HepG2 (cell line): ENCODE measurements around the gene IL2RG. TPM values are rescaled to one million over a fixed set of nuclear protein-coding genes. Genes with fewer than 3 reads are reported as not detected.

Experiments used
- ATAC-seq: fragments of 200-7000 bp; cut with Tn5 transposase; 3 replicates; pipeline ENCODE4 v1.9.1; 2020; ENCODE audit warnings: mild to moderate bottlenecking, moderate library complexity
- BruUV-seq: library from RNA; stranded (reverse); fragments of 400-500 nt; replicated peaks from 2 replicates; lab custom pipeline; 2021; lab: Mats Ljungman, UMichigan
- CTCF ChIA-PET: fragments of 300-600 bp; formaldehyde crosslinking; extraction: SDS; loops from one replicate; lab custom pipeline; 2021; ENCODE audit warnings: low total read pairs, inconsistent platforms, low intra/inter-chr PET ratio; lab: Yijun Ruan, JAX
- POLR2A ChIA-PET: fragments of 350-600 bp; sonication (Branson Sonifier 250); formaldehyde crosslinking; loops from one replicate; lab custom pipeline; 2020; ENCODE audit warnings: antibody characterized with exemption, inconsistent platforms; lab: Yijun Ruan, JAX
- DNase-seq: peaks from one replicate; pipeline ENCODE4 v3.0.0-alpha.2; 2015; ENCODE audit warnings: low spot score
- FAIRE-seq: peaks from 3 replicates; lab custom pipeline; 2011; peaks lifted over from hg19 to GRCh38; lab: Jason Lieb, UNC
- H2AFZ ChIP-seq: one replicate; pipeline ENCODE4 v1.6.1; 2011; ENCODE audit warnings: low read length, inconsistent platforms
- H3K27ac ChIP-seq: fragments of 300-600 bp; 3 replicates; pipeline ENCODE4 v1.8.0; 2011; ENCODE audit warnings: mixed run types, mild to moderate bottlenecking, mixed read lengths, low read length, inconsistent platforms; ENCODE audit not compliant: insufficient read depth; ENCODE audit errors: extremely low read length
- H3K27me3 ChIP-seq, 2 experiments: fragments of 200-600 bp in 1 of 2; 2 replicates in 1 of 2; 3 replicates in 1 of 2; pipeline versions ENCODE4 v1.6.0 to v1.8.0; 2011; ENCODE audit warnings: low read length in 2 of 2, mild to moderate bottlenecking in 2 of 2, moderate library complexity in 2 of 2, inconsistent platforms in 1 of 2; ENCODE audit not compliant: insufficient read depth in 2 of 2, control insufficient read depth in 1 of 2
- H3K36me3 ChIP-seq, 2 experiments: fragments of 200-600 bp in 1 of 2; replicated peaks in 1 of 2; 2 replicates in 1 of 2; 3 replicates in 1 of 2; pipeline versions ENCODE4 v1.5.1 to v1.8.0; 2011; ENCODE audit warnings: low read length in 2 of 2, inconsistent platforms in 1 of 2; ENCODE audit not compliant: insufficient read depth in 2 of 2, control insufficient read depth in 1 of 2
- H3K4me1 ChIP-seq: 2 replicates; pipeline ENCODE4 v1.5.1; 2012; ENCODE audit warnings: low read length, inconsistent platforms; ENCODE audit not compliant: insufficient read depth
- H3K4me2 ChIP-seq: 2 replicates; pipeline ENCODE4 v1.6.0; 2011; ENCODE audit warnings: low read depth, low read length, inconsistent platforms
- H3K4me3 ChIP-seq, 3 experiments: fragments of 200-600 bp in 1 of 3; sonication (generic), shearing (Covaris generic) in 1 of 3; replicated peaks in 1 of 3; 2 replicates each; pipeline ENCODE4 v1.5.1; 2011 to 2016; ENCODE audit warnings: low read length in 3 of 3, inconsistent platforms in 2 of 3, low read depth in 2 of 3, mild to moderate bottlenecking in 2 of 3, control low read depth in 1 of 3, mixed read lengths in 1 of 3; ENCODE audit not compliant: insufficient read depth in 1 of 3
- H3K79me2 ChIP-seq: one replicate; pipeline ENCODE4 v1.6.1; 2011; ENCODE audit warnings: low read length, inconsistent platforms; ENCODE audit not compliant: insufficient read depth
- H3K9ac ChIP-seq: 2 replicates; pipeline ENCODE4 v1.6.0; 2011; ENCODE audit warnings: mild to moderate bottlenecking, low read depth, low read length, inconsistent platforms; ENCODE audit not compliant: insufficient read depth
- H3K9me3 ChIP-seq: 2 replicates; pipeline ENCODE4 v1.5.1; 2012; ENCODE audit warnings: mild to moderate bottlenecking, low read length
- H4K20me1 ChIP-seq: 2 replicates; pipeline ENCODE4 v1.6.0; 2011; ENCODE audit warnings: inconsistent platforms, mild to moderate bottlenecking, low read length, moderate library complexity; ENCODE audit not compliant: insufficient read depth
- KMT2B ChIP-seq: IDR thresholded peaks from 2 replicates; pipeline ENCODE4 v1.6.1; 2016; ENCODE audit warnings: missing genetic modification reagents, missing compliant biosample characterization
- NFRKB ChIP-seq: fragments of 450-650 bp; IDR thresholded peaks from 2 replicates; pipeline ENCODE4 v1.6.1; 2017
- RBM39 ChIP-seq: fragments of 200-400 bp; formaldehyde crosslinking; IDR thresholded peaks from one replicate; pipeline ENCODE4 v1.6.1; 2018; ENCODE audit warnings: antibody characterized with exemption, mild to moderate bottlenecking, low read depth, low read length; ENCODE audit not compliant: poor library complexity, severe bottlenecking
- ZNF557 ChIP-seq: sonication (generic); formaldehyde crosslinking; IDR thresholded peaks from 2 replicates; pipeline ENCODE4 v1.4.0; 2020; ENCODE audit warnings: missing genetic modification reagents
- WGBS: methylation state at CpG from one replicate; pipeline ENCODE4 v1.1.6; 2017; ENCODE audit warnings: low lambda C conversion rate; 5-methylcytosine and 5-hydroxymethylcytosine counted together
- in situ Hi-C: cut with HindIII; loops from 2 replicates; pipeline ENCODE4 v1.10.0; 2017; ENCODE audit warnings: low pct_unique_long_range_greater_than_20kb; ENCODE audit not compliant: extremely low pct_ligation_motif_present
- intact Hi-C: fragments of 100-400 bp; cut with micrococcal nuclease; formaldehyde crosslinking; loops from one replicate; pipeline ENCODE4 v1.10.0; 2022; ENCODE audit not compliant: unreplicated experiment
- polyA plus RNA-seq, 8 experiments: library from polyadenylated mRNA; depleted of rRNA in 3 of 8; stranded (reverse) in 7 of 8; unstranded in 1 of 8; fragments of >200 nt; fragmentation: Illumina TruSeq in 4 of 8; extraction: Trizol in 4 of 8; gene quantifications; 2 replicates each; pipeline versions ENCODE4 v1.2.1 to v1.2.3, GENCODE V29; 2011 to 2016; ENCODE audit warnings: low read depth in 4 of 8, missing spikeins in 1 of 8, mixed read lengths in 1 of 8; ENCODE audit not compliant: insufficient read depth in 1 of 8
- total RNA-seq, 5 experiments: library from RNA; depleted of rRNA; stranded (reverse); fragments of >200 nt; fragmentation: Illumina TruSeq; extraction: Trizol; gene quantifications; 2 replicates each; pipeline ENCODE4 v1.2.3, GENCODE V29; 2016; ENCODE audit warnings: low read depth in 1 of 5
- TF ChIP-seq, protein P1 (sequence below): sonication (generic); formaldehyde crosslinking; IDR thresholded peaks from 2 replicates; pipeline ENCODE4 v1.4.0; 2020; ENCODE audit warnings: missing genetic modification reagents
- TF ChIP-seq, protein P2 (sequence below): sonication (generic); formaldehyde crosslinking; IDR thresholded peaks from 2 replicates; pipeline ENCODE4 v1.8.1; 2023; ENCODE audit warnings: missing genetic modification reagents, mild to moderate bottlenecking, borderline replicate concordance

IL2RG gene
- total and polyA plus RNA-seq, 2 of the 13 experiments (the other 11 are each of a cell fraction or from before 2014, with no cell fraction given), result 0.98 TPM; not detected in 1

DNA sequence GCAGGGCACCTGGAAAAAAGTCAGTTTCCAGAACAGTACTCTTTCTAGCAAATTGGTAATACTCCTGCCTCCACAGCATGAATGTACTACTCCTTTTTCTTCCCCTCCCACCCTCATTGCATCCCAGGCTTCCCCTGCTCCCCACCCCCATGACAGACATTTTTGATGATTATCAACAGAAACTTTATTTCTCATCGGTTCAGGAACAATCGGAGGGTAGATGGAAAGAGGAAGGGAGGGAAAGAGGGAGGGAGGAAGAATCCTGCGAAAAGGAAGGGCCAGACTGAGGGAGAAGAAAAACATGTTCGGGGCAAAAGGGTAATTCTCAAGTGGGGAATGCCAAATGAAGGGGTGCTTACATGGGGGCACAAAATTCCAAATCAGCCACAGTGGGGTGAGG lies 4.1 kb downstream of the IL2RG start (continued):
- TF ChIP-seq, protein P1, sequence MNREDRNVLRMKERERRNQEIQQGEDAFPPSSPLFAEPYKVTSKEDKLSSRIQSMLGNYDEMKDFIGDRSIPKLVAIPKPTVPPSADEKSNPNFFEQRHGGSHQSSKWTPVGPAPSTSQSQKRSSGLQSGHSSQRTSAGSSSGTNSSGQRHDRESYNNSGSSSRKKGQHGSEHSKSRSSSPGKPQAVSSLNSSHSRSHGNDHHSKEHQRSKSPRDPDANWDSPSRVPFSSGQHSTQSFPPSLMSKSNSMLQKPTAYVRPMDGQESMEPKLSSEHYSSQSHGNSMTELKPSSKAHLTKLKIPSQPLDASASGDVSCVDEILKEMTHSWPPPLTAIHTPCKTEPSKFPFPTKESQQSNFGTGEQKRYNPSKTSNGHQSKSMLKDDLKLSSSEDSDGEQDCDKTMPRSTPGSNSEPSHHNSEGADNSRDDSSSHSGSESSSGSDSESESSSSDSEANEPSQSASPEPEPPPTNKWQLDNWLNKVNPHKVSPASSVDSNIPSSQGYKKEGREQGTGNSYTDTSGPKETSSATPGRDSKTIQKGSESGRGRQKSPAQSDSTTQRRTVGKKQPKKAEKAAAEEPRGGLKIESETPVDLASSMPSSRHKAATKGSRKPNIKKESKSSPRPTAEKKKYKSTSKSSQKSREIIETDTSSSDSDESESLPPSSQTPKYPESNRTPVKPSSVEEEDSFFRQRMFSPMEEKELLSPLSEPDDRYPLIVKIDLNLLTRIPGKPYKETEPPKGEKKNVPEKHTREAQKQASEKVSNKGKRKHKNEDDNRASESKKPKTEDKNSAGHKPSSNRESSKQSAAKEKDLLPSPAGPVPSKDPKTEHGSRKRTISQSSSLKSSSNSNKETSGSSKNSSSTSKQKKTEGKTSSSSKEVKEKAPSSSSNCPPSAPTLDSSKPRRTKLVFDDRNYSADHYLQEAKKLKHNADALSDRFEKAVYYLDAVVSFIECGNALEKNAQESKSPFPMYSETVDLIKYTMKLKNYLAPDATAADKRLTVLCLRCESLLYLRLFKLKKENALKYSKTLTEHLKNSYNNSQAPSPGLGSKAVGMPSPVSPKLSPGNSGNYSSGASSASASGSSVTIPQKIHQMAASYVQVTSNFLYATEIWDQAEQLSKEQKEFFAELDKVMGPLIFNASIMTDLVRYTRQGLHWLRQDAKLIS (CRISPR knock-in tag), result no peak

DNA sequence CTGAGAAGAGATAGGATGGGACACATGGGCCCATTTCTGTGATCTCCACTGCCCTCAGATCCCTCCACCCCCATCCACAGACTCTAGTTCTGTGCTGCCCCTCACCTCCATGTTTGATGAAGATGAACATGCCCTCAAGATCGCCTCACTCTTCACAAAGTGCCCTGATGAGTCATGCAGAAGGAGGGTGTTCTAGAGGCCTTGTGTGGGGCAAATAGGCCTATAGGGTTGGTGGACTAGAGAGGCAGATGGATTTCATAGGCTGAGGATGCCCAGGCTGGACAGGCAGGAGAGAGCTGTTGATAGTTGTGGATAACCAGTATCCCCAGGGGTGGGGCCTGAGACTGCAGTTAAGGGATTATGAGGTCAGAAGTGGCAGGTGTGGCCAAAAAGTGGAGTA lies 5.0 kb downstream of the IL2RG start, which contains the start of gene CXorf65:
Gene CXorf65 (minus strand): TSS at position 314 of the 400 bp plus-strand sequence. CDS start 184 bp downstream, at position 130.
- DNase-seq, result no peak
- intact Hi-C loops (no loop called here), in situ Hi-C loops (no loop called here)
- no peak within 1 kb of the TSS for H3K9ac ChIP-seq
- BruUV-seq, result no TSS peak
- WGBS, result 100% methylated on average over 1 of the region's 1 CpG
- H2AFZ ChIP-seq, result no peak within 1 kb of the TSS
- POLR2A ChIA-PET, result interaction anchor here (0.8 kb wide), 1 partner anchor 12 kb away, joined by 3 read pairs; the partner anchor contains the start of gene MED12
- H3K27me3 ChIP-seq, result no peaks in the 10 kb centered on the region
- TF ChIP-seq RBM39 (no peak), KMT2B (no peak), NFRKB (no peak), ZNF557 (no peak)
- TF ChIP-seq, protein P2, sequence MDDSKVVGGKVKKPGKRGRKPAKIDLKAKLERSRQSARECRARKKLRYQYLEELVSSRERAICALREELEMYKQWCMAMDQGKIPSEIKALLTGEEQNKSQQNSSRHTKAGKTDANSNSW (CRISPR knock-in tag), result no peak
- CTCF ChIA-PET, result no interaction called here
- H3K27ac ChIP-seq, result no peak within 1 kb of the TSS
- no peak within 1 kb of the TSS for H3K4me2 ChIP-seq
- H3K4me3 ChIP-seq, result no peak within 1 kb of the TSS
- H3K9me3 ChIP-seq, result no peaks in the 10 kb centered on the region
- no peaks in the 10 kb centered on the region for H3K79me2 ChIP-seq
- FAIRE-seq, result no peak
- H4K20me1 ChIP-seq, result no peaks in the 10 kb centered on the region
- no peaks in the 10 kb centered on the region for H3K36me3 ChIP-seq
- no peak for ATAC-seq
- H3K4me1 ChIP-seq, result peaks cover 23% of the 10 kb centered on the region
